Liver (tissue), 9 donors: Measurements from ENCODE around the gene WDHD1. TPM values are rescaled to one million over a fixed set of nuclear protein-coding genes. Genes with fewer than 3 reads are reported as not detected.
"Not testable (repeated sequence)": the region's sequence is repeated elsewhere in the genome, so short reads cannot be mapped to it uniquely, and the experiment has no call there.

ENCODE experiments used
- DNase-seq: peaks from one replicate; pipeline ENCODE4 v3.0.0-alpha.2; 2017; ENCODE audit warnings: low spot score
- H3K27ac ChIP-seq, 2 donors: one replicate each; pipeline ENCODE4 v1.7.0; 2013; ENCODE audit warnings: inconsistent platforms in 2 of 2, low read length in 2 of 2, control low read depth in 1 of 2, low read depth in 1 of 2, mild to moderate bottlenecking in 1 of 2
- H3K27me3 ChIP-seq, 4 donors: one replicate each; pipeline versions ENCODE4 v1.6.1 to v1.7.0; 2013; ENCODE audit warnings: low read length in 3 of 4, inconsistent platforms in 1 of 4, mild to moderate bottlenecking in 1 of 4, moderate library complexity in 1 of 4; ENCODE audit not compliant: control insufficient read depth in 4 of 4, insufficient read depth in 4 of 4
- H3K36me3 ChIP-seq, 4 donors: one replicate each; pipeline versions ENCODE4 v1.6.1 to v1.7.0; 2013; ENCODE audit warnings: low read length in 3 of 4, mild to moderate bottlenecking in 3 of 4, low read depth in 1 of 4, moderate library complexity in 1 of 4; ENCODE audit not compliant: control insufficient read depth in 4 of 4, insufficient read depth in 3 of 4
- H3K4me1 ChIP-seq, 4 donors: one replicate each; pipeline versions ENCODE4 v1.6.1 to v1.7.0; 2013; ENCODE audit warnings: low read length in 3 of 4, mild to moderate bottlenecking in 3 of 4, moderate library complexity in 1 of 4; ENCODE audit not compliant: control insufficient read depth in 4 of 4, insufficient read depth in 4 of 4
- H3K4me3 ChIP-seq, 3 donors: one replicate each; pipeline versions ENCODE4 v1.6.1 to v1.7.0; 2013; ENCODE audit warnings: low read length in 3 of 3, control low read depth in 1 of 3, low read depth in 1 of 3, mild to moderate bottlenecking in 1 of 3
- H3K9ac ChIP-seq, 2 donors: one replicate each; pipeline ENCODE4 v1.7.0; 2013; ENCODE audit warnings: low read length in 2 of 2, mild to moderate bottlenecking in 2 of 2, moderate library complexity in 2 of 2, control low read depth in 1 of 2, low read depth in 1 of 2
- H3K9me3 ChIP-seq, 4 donors: one replicate each; pipeline versions ENCODE4 v1.6.1 to v1.7.0; 2013; ENCODE audit warnings: low read length in 3 of 4; ENCODE audit not compliant: control insufficient read depth in 4 of 4
- FOXA1 ChIP-seq: IDR thresholded peaks from 2 replicates; pipeline ENCODE4 v1.6.1; 2016; ENCODE audit warnings: antibody characterized with exemption
- FOXA2 ChIP-seq: IDR thresholded peaks from 2 replicates; pipeline ENCODE4 v1.6.1; 2016; ENCODE audit warnings: antibody characterized with exemption
- GABPA ChIP-seq, 2 donors: IDR thresholded peaks in 1 of 2; conservative IDR thresholded peaks in 1 of 2; 2 replicates each; pipeline ENCODE4 v1.6.1; 2016; ENCODE audit warnings: antibody characterized with exemption in 2 of 2, mild to moderate bottlenecking in 1 of 2, moderate library complexity in 1 of 2
- HNF4A ChIP-seq, 2 donors: conservative IDR thresholded peaks; 2 replicates each; pipeline ENCODE4 v1.6.1; 2016; ENCODE audit warnings: antibody characterized with exemption in 2 of 2, mild to moderate bottlenecking in 2 of 2
- RAD21 ChIP-seq, 2 donors: IDR thresholded peaks; 2 replicates each; pipeline ENCODE4 v1.6.1; 2016; ENCODE audit warnings: antibody characterized with exemption in 2 of 2, mild to moderate bottlenecking in 2 of 2
- RXRA ChIP-seq, 2 donors: IDR thresholded peaks; 2 replicates each; pipeline ENCODE4 v1.6.1; 2017 to 2018; ENCODE audit warnings: antibody characterized with exemption in 2 of 2, mild to moderate bottlenecking in 1 of 2
- WGBS: extraction: QIAGEN DNeasy Blood & Tissue Kit; methylation state at CpG from one replicate; pipeline ENCODE4 v1.1.7; 2013; 5-methylcytosine and 5-hydroxymethylcytosine counted together
- polyA plus RNA-seq, 2 donors: library from polyadenylated mRNA; stranded (reverse) in 1 of 2; unstranded in 1 of 2; fragments of 200-250 nt in 1 of 2; fragments of >200 nt in 1 of 2; fragmentation: Nextera tagmentation in 1 of 2; extraction: Ambion mirVana in 1 of 2; gene quantifications; one replicate each; pipeline versions ENCODE4 v1.2.1 to v1.2.3, GENCODE V29; 2013 to 2015
- total RNA-seq, 2 donors: library from RNA; depleted of rRNA; stranded (reverse); fragments of >200 nt; gene quantifications; one replicate each; pipeline ENCODE4 v1.2.3, GENCODE V29; 2014
- TF ChIP-seq, protein P1 (sequence below): IDR thresholded peaks from 2 replicates; pipeline ENCODE4 v1.6.1; 2016; ENCODE audit warnings: antibody characterized with exemption, mild to moderate bottlenecking
- TF ChIP-seq, protein P2 (sequence below): IDR thresholded peaks from 2 replicates; pipeline ENCODE4 v1.6.1; 2016; ENCODE audit warnings: antibody characterized with exemption
- TF ChIP-seq, protein P3 (sequence below): IDR thresholded peaks from 2 replicates; pipeline ENCODE4 v1.6.1; 2016; ENCODE audit warnings: antibody characterized with exemption
- donor health status: healthy.
- donor health status: healthy.
- donor health status: healthy.
- donor health status: healthy.
- donor health status: healthy.

WDHD1 gene
- total and polyA plus RNA-seq, 4 donors, result 0.18 to 14.1 (median 0.42) TPM

DNA sequence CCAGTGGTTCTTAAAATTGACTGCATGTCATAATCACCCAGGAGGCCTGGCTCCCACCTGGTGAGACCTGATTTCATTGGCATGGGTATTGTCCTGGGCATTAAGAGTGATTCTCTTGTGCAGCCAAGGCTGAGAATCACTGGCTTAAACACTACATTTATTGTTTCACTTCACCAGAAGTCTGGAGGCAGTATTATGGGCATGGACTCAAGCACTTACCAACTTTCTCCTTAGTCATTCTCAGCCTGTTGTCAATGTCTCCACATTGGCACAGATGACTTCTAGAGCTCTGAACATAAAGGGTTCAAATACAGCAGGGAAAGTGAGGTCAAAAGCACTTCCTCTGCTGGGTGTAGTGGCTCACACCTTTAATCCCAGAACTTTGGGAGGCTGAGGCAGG lies 98.7 kb downstream of the WDHD1 start (continued):
- TF ChIP-seq, protein P1, sequence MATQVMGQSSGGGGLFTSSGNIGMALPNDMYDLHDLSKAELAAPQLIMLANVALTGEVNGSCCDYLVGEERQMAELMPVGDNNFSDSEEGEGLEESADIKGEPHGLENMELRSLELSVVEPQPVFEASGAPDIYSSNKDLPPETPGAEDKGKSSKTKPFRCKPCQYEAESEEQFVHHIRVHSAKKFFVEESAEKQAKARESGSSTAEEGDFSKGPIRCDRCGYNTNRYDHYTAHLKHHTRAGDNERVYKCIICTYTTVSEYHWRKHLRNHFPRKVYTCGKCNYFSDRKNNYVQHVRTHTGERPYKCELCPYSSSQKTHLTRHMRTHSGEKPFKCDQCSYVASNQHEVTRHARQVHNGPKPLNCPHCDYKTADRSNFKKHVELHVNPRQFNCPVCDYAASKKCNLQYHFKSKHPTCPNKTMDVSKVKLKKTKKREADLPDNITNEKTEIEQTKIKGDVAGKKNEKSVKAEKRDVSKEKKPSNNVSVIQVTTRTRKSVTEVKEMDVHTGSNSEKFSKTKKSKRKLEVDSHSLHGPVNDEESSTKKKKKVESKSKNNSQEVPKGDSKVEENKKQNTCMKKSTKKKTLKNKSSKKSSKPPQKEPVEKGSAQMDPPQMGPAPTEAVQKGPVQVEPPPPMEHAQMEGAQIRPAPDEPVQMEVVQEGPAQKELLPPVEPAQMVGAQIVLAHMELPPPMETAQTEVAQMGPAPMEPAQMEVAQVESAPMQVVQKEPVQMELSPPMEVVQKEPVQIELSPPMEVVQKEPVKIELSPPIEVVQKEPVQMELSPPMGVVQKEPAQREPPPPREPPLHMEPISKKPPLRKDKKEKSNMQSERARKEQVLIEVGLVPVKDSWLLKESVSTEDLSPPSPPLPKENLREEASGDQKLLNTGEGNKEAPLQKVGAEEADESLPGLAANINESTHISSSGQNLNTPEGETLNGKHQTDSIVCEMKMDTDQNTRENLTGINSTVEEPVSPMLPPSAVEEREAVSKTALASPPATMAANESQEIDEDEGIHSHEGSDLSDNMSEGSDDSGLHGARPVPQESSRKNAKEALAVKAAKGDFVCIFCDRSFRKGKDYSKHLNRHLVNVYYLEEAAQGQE, result no peak
- no peak for TF ChIP-seq GABPA (IDR thresholded peaks at IDR 0.05 in 1 of 2, conservative IDR thresholded peaks at IDR 0.05 in 1 of 2)

DNA sequence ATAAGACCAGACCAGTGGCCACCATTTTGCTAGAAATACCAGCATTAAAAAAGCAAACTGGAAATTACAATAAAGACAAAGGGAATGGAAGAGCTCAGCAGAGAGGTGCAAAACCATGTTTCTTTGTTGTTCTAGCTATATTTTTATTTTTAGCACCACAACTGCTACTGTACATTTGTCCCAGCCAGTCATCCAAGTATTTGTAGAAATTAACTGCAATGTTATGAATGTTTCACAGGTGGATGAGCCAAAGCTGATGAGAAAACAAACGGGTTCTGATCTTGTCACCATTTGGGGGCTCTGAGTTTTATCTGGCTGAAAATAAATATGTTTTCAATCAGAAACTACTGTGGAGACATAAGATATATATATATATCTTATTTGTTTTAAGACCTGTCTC lies 99.3 kb downstream of the WDHD1 start:
- no peak for TF ChIP-seq HNF4A (conservative IDR thresholded peaks at IDR 0.05)
- no peak for TF ChIP-seq RAD21 (IDR thresholded peaks at IDR 0.05)
- TF ChIP-seq, protein P1, result no peak
- TF ChIP-seq, protein P2, sequence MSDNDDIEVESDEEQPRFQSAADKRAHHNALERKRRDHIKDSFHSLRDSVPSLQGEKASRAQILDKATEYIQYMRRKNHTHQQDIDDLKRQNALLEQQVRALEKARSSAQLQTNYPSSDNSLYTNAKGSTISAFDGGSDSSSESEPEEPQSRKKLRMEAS, result no peak
- TF ChIP-seq, protein P3, sequence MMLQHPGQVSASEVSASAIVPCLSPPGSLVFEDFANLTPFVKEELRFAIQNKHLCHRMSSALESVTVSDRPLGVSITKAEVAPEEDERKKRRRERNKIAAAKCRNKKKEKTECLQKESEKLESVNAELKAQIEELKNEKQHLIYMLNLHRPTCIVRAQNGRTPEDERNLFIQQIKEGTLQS, result no peak
- TF ChIP-seq FOXA1, result no peak
- no peak for TF ChIP-seq FOXA2
- no peak for TF ChIP-seq GABPA (IDR thresholded peaks at IDR 0.05 in 1 of 2, conservative IDR thresholded peaks at IDR 0.05 in 1 of 2)
- TF ChIP-seq RXRA (IDR thresholded peaks at IDR 0.05), result no peak
- Histone ChIP-seq H3K9ac (no peak overlapping the region), H3K27ac (no peak overlapping the region), H3K4me1 (no peaks in the 10 kb centered on the region), H3K9me3 (no peaks in the 10 kb centered on the region), H3K4me3 (no peak overlapping the region), H3K36me3 (no peaks in the 10 kb centered on the region), H3K27me3 (no peaks in the 10 kb centered on the region)
- WGBS, result 96% methylated on average over 1 of the region's 1 CpG
- DNase-seq, result no peak

DNA sequence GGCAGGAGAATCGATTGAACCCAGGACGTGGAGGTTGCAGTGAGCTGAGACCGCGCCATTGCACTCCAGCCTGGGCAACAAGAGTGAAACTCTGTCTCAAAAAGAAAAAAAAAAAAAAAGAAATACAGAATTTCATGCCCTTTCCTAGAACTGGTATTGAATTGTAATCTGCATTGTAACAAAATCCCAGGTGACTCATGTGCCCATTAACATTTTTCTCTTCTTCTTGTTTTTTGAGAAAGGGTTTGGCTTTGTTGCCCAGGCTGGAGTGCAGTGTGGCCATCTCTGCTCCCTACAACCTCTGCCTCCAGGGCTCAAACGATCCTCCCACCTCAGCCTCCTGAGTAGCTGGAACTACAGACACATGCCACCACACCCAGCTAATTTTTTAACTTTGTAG lies 100.3 kb downstream of the WDHD1 start:
- not testable (repeated sequence) for H3K4me3 ChIP-seq, H3K9ac ChIP-seq, DNase-seq, H3K4me1 ChIP-seq, H3K9me3 ChIP-seq, H3K27ac ChIP-seq, H3K36me3 ChIP-seq, H3K27me3 ChIP-seq
- WGBS, result 93% methylated on average over 5 of the region's 5 CpGs
